ENCODE data around the gene USP21.
A peak's percentile ranks its signal among the peaks of the same experiment; 100 is the strongest.

Gene USP21

GRCh38 chr1:161128591-161129420 lies 30.5 kb upstream of the USP21 start:
- peaks cover 6% of the 10 kb centered on the region for H4K20me1 ChIP-seq (ENCODE audit: insufficient read depth, low read length)
- no peak overlapping the region for H2AFZ ChIP-seq (ENCODE audit: low read depth, low read length)
- DNase-seq (no peak), ATAC-seq (ENCODE audit: insufficient read depth, low read depth) (no peak)
- TF ChIP-seq EZH2 (IDR thresholded peaks at IDR 0.05; ENCODE audit: borderline replicate concordance, low read depth, low read length, severe bottlenecking) (no peak), CTCF (IDR thresholded peaks at IDR 0.05; ENCODE audit: borderline replicate concordance, extremely low read depth, low read length, poor library complexity, severe bottlenecking) (no peak)
- H3K4me3 ChIP-seq (ENCODE audit: low read depth in 1 of 2, low read length in 2 of 2), result no peak overlapping the region
- H3K9ac ChIP-seq (ENCODE audit: low read depth, low read length), result no peak overlapping the region
- H3K79me2 ChIP-seq (ENCODE audit: insufficient read depth, low read length), result peaks cover 93% of the 10 kb centered on the region
- H3K27me3 ChIP-seq (ENCODE audit: insufficient read depth, low read length, poor library complexity), result no peaks in the 10 kb centered on the region
- no peak overlapping the region for H3K27ac ChIP-seq (ENCODE audit: low read length)
- H3K4me2 ChIP-seq (ENCODE audit: insufficient read depth, low read length), result no peak overlapping the region
- peaks cover 45% of the 10 kb centered on the region for H3K4me1 ChIP-seq (ENCODE audit: insufficient read depth, low read length)
- peaks cover 58% of the 10 kb centered on the region for H3K36me3 ChIP-seq (ENCODE audit: insufficient read depth, low read length)
- H3K9me3 ChIP-seq (ENCODE audit: insufficient read depth, low read length, severe bottlenecking), result no peaks in the 10 kb centered on the region

GRCh38 chr1:161130266-161130665 lies 29.0 kb upstream of the USP21 start:
- H3K9ac ChIP-seq (ENCODE audit: low read depth, low read length), result no peak overlapping the region; the same call in 1 of the 2 replicates
- DNase-seq (no peak), ATAC-seq (ENCODE audit: insufficient read depth, low read depth) (no peak)
- H3K4me1 ChIP-seq (ENCODE audit: insufficient read depth, low read length), result peaks cover 50% of the 10 kb centered on the region
- no peak overlapping the region for H2AFZ ChIP-seq (ENCODE audit: low read depth, low read length)
- H3K36me3 ChIP-seq (ENCODE audit: insufficient read depth, low read length), result peaks cover 44% of the 10 kb centered on the region
- peaks cover 93% of the 10 kb centered on the region for H3K79me2 ChIP-seq (ENCODE audit: insufficient read depth, low read length)
- no peaks in the 10 kb centered on the region for H3K9me3 ChIP-seq (ENCODE audit: insufficient read depth, low read length, severe bottlenecking)
- no peak overlapping the region for H3K4me3 ChIP-seq (ENCODE audit: low read depth in 1 of 2, low read length in 2 of 2)
- H3K4me2 ChIP-seq (ENCODE audit: insufficient read depth, low read length), result peak overlapping the region; percentile 69; the same call in 1 of the 2 replicates
- no peaks in the 10 kb centered on the region for H3K27me3 ChIP-seq (ENCODE audit: insufficient read depth, low read length, poor library complexity)
- H3K27ac ChIP-seq (ENCODE audit: low read length), result no peak overlapping the region
- no peaks in the 10 kb centered on the region for H4K20me1 ChIP-seq (ENCODE audit: insufficient read depth, low read length)
- TF ChIP-seq EZH2 (IDR thresholded peaks at IDR 0.05; ENCODE audit: borderline replicate concordance, low read depth, low read length, severe bottlenecking) (no peak), CTCF (IDR thresholded peaks at IDR 0.05; ENCODE audit: borderline replicate concordance, extremely low read depth, low read length, poor library complexity, severe bottlenecking) (no peak)

GRCh38 chr1:161131523-161132409 lies 27.5 kb upstream of the USP21 start:
- H3K4me1 ChIP-seq (ENCODE audit: insufficient read depth, low read length), result peaks cover 50% of the 10 kb centered on the region
- H3K79me2 ChIP-seq (ENCODE audit: insufficient read depth, low read length), result peaks cover 84% of the 10 kb centered on the region

More at GRCh38 chr1:161131523-161132409, 27.5 kb upstream of the USP21 start:
- no peaks in the 10 kb centered on the region for H3K27me3 ChIP-seq (ENCODE audit: insufficient read depth, low read length, poor library complexity)
- peak overlapping the region; percentile 97 for H2AFZ ChIP-seq (ENCODE audit: low read depth, low read length)
- no peaks in the 10 kb centered on the region for H3K9me3 ChIP-seq (ENCODE audit: insufficient read depth, low read length, severe bottlenecking)
- peak overlapping the region; percentile 93 for H3K27ac ChIP-seq (ENCODE audit: low read length)
- peak overlapping the region; percentile 82 for H3K9ac ChIP-seq (ENCODE audit: low read depth, low read length)
- peaks cover 39% of the 10 kb centered on the region for H3K36me3 ChIP-seq (ENCODE audit: insufficient read depth, low read length)
- TF ChIP-seq EZH2 (IDR thresholded peaks at IDR 0.05; ENCODE audit: borderline replicate concordance, low read depth, low read length, severe bottlenecking) (no peak), CTCF (IDR thresholded peaks at IDR 0.05; ENCODE audit: borderline replicate concordance, extremely low read depth, low read length, poor library complexity, severe bottlenecking) (no peak)
- ATAC-seq (ENCODE audit: insufficient read depth, low read depth) (peak; percentile 34; the same call in 2 of the 3 replicates), DNase-seq (no peak)
- H4K20me1 ChIP-seq (ENCODE audit: insufficient read depth, low read length), result no peaks in the 10 kb centered on the region
- peak overlapping the region; percentile 69 for H3K4me2 ChIP-seq (ENCODE audit: insufficient read depth, low read length)
- peak overlapping the region; percentile 64 to 77 for H3K4me3 ChIP-seq (ENCODE audit: low read depth in 1 of 2, low read length in 2 of 2)
